ENCODE measurements around the gene ARHGAP27. TPM values are rescaled to one million over a fixed set of nuclear protein-coding genes. Genes with fewer than 3 reads are reported as not detected.

ARHGAP27 gene
- total RNA-seq, 1 experiment from 2014 or later: 104 TPM

DNA sequence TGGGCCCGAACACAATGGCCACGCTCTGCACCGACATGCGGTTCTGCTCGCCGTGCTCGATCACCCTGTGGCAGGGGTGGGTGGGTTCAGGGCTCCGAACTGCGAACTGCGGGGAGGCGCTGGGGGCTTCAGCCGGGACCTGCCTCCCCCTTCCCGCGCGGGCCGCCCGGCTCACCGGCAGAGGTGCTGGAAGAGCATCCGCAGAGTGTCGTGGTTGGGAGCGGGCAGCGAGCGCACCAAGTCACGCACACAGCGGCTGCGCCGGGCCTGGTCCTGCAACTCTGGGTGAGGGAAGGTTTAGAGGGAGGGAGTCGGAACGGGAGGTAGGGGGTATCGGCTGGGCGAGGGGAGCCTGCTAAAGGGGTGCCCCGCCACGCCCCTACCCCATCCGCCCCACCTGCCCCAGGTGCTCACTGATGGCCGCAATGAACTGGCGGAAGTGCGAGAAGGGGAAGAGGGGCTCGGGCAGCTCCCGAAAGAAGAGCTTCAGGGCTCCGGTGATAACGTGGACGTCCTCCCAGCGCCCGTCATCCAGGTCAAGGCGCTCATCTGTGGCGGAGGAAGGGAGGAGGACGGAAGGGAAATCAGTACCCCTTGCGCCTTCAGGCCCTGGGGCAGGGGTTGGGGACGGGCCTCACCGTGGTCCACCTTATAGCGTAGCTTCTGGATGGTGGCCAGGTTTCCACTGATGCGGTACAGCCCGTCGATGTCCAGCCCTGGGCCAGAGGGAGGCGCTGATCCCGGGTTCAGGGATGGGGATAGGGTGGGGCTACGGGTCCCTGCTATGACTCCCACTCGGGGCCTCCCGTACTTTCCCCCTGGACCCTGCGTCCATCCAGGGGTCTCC, 36.9 kb downstream of the ARHGAP27 start:
- CTCF ChIA-PET: interaction anchor here (0.6 to 4.7 kb wide), 4 partner anchors 29 to 207 kb away, joined by 3 to 44 read pairs (median 4); no protein-coding TSS in a partner anchor
- peaks cover 71% of the 10 kb centered on the region for H3K36me3 Mint-ChIP-seq (ENCODE audit: insufficient read depth, unreplicated experiment)

DNA sequence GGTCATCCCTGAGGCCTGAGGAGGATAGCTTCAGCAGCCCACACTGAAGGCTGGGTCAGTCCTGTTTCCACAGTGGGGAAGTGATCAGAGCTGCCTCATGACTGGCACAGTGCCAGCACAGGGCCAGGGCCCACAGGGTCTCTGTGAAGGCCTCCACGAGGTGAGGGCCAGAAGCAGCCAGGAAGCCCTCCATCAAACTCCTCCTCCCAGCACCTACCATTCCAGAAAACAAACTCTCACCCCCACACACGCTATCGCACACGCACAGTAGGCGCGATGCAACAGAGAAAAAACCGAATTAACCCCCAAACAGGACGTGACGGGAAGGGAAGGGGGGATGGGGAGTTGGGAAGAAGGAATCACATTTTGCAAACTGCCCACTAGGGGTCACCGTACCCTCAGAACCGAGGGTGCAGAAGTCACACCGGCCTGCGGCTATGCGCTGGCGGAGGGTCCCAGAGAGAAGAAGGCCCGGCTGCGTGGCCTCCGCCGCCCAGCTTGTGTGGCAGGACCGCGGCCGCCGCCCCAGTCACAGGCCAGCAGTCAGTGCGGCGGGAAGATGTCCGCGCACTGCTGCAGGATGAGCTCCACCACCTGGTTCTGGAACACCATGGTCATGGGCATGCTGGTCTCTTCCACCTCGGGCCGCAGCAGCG, 37.6 kb downstream of the ARHGAP27 start:
- CTCF ChIA-PET: interaction anchor here (0.6 to 4.7 kb wide), 4 partner anchors 30 to 207 kb away, joined by 3 to 44 read pairs (median 4); no protein-coding TSS in a partner anchor
- no peaks in the 10 kb centered on the region for H3K9me3 Mint-ChIP-seq (ENCODE audit: low read depth, unreplicated experiment)
- H3K4me3 Mint-ChIP-seq (ENCODE audit: low read depth, unreplicated experiment): no peak overlapping the region
- peaks cover 6% of the 10 kb centered on the region for H3K4me1 Mint-ChIP-seq (ENCODE audit: low read depth, unreplicated experiment)
- no TSS peak for BruUV-seq (replicated peaks)
- no peaks in the 10 kb centered on the region for H3K27me3 Mint-ChIP-seq (ENCODE audit: unreplicated experiment)
- peaks cover 63% of the 10 kb centered on the region for H3K36me3 Mint-ChIP-seq (ENCODE audit: insufficient read depth, unreplicated experiment)
- intact Hi-C loops (cut with micrococcal nuclease; ENCODE audit: unreplicated experiment): no loop called here
- TF ChIP-seq, protein P1, sequence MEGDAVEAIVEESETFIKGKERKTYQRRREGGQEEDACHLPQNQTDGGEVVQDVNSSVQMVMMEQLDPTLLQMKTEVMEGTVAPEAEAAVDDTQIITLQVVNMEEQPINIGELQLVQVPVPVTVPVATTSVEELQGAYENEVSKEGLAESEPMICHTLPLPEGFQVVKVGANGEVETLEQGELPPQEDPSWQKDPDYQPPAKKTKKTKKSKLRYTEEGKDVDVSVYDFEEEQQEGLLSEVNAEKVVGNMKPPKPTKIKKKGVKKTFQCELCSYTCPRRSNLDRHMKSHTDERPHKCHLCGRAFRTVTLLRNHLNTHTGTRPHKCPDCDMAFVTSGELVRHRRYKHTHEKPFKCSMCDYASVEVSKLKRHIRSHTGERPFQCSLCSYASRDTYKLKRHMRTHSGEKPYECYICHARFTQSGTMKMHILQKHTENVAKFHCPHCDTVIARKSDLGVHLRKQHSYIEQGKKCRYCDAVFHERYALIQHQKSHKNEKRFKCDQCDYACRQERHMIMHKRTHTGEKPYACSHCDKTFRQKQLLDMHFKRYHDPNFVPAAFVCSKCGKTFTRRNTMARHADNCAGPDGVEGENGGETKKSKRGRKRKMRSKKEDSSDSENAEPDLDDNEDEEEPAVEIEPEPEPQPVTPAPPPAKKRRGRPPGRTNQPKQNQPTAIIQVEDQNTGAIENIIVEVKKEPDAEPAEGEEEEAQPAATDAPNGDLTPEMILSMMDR (IDR thresholded peaks at IDR 0.05; ENCODE audit: unreplicated experiment): peak; percentile 94
- H3K27ac Mint-ChIP-seq (ENCODE audit: unreplicated experiment): peak overlapping the region; percentile 37
- peak; percentile 73 for DNase-seq

More for the DNA sequence above, 36.9 kb downstream of the ARHGAP27 start:
- TF ChIP-seq, protein P1 (IDR thresholded peaks at IDR 0.05; ENCODE audit: unreplicated experiment): no peak
- DNase-seq: no peak
- no peak overlapping the region for H3K27ac Mint-ChIP-seq (ENCODE audit: unreplicated experiment)
- no peaks in the 10 kb centered on the region for H3K9me3 Mint-ChIP-seq (ENCODE audit: low read depth, unreplicated experiment)
- no TSS peak for BruUV-seq (replicated peaks)
- H3K27me3 Mint-ChIP-seq (ENCODE audit: unreplicated experiment): no peaks in the 10 kb centered on the region
- H3K4me1 Mint-ChIP-seq (ENCODE audit: low read depth, unreplicated experiment): peaks cover 6% of the 10 kb centered on the region
- intact Hi-C loops (cut with micrococcal nuclease; ENCODE audit: unreplicated experiment): no loop called here
- H3K4me3 Mint-ChIP-seq (ENCODE audit: low read depth, unreplicated experiment): no peak overlapping the region

DNA sequence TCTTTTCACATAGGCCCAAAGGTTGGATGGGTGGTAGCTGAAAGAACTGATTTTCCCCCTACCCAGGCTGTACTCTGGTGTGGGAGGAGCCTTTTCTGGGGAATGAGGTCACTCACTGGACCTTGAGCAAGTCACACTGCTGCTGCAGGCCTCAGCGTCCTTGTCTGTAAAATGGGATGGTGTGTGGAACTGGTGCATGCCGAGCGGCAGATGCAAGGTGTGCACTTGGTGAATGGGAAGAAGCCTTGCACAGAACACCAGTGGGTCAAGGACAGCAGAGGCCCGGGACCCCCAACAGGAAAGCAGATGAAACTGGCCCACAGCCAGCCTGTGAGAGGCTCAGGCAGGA, 38.1 kb downstream of the ARHGAP27 start:
- TF ChIP-seq, protein P1 (IDR thresholded peaks at IDR 0.05; ENCODE audit: unreplicated experiment): no peak

DNA sequence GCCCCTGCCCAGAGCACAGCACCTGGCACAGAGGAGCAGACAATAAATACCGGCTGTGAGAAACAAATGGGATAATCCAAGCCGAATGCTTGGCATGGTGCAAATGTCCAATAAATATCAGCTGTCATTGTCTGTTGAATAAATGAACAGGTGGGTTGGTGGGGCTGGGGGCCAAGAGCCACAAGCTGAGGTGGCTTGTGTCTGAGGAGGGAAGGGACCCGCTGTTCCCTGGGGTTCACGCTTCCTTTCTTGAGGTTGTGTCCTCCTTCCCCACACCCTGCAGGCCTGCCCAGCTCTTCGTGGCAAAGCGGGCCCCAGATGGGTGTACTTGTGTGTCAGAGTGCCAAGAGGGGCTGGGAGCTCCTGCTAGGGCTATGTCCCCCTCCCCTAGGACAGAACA, 38.6 kb downstream of the ARHGAP27 start:
- CTCF ChIA-PET: interaction anchor here (0.5 to 4.7 kb wide), 6 partner anchors 31 to 545 kb away, joined by 3 to 44 read pairs (median 3); partner anchors contain the start of gene ACBD4
- intact Hi-C loops (cut with micrococcal nuclease; ENCODE audit: unreplicated experiment): no loop called here
- TF ChIP-seq, protein P1 (IDR thresholded peaks at IDR 0.05; ENCODE audit: unreplicated experiment): no peak
- no peak overlapping the region for H3K4me3 Mint-ChIP-seq (ENCODE audit: low read depth, unreplicated experiment)
- no peak for DNase-seq
- H3K36me3 Mint-ChIP-seq (ENCODE audit: insufficient read depth, unreplicated experiment): peaks cover 59% of the 10 kb centered on the region
- H3K27me3 Mint-ChIP-seq (ENCODE audit: unreplicated experiment): peaks cover 1% of the 10 kb centered on the region
- H3K9me3 Mint-ChIP-seq (ENCODE audit: low read depth, unreplicated experiment): no peaks in the 10 kb centered on the region
- BruUV-seq (replicated peaks): TSS peak; percentile 36
- H3K4me1 Mint-ChIP-seq (ENCODE audit: low read depth, unreplicated experiment): peaks cover 15% of the 10 kb centered on the region
- no peak overlapping the region for H3K27ac Mint-ChIP-seq (ENCODE audit: unreplicated experiment)

More for the DNA sequence above, 38.1 kb downstream of the ARHGAP27 start:
- intact Hi-C loops (cut with micrococcal nuclease; ENCODE audit: unreplicated experiment): no loop called here
- CTCF ChIA-PET: interaction anchor here (0.6 to 4.7 kb wide), 5 partner anchors 30 to 259 kb away, joined by 3 to 44 read pairs (median 4); partner anchors contain the start of gene ACBD4
- Mint-ChIP-seq H3K27ac (ENCODE audit: unreplicated experiment) (peak overlapping the region; percentile 37), H3K9me3 (ENCODE audit: low read depth, unreplicated experiment) (no peaks in the 10 kb centered on the region), H3K27me3 (ENCODE audit: unreplicated experiment) (no peaks in the 10 kb centered on the region), H3K36me3 (ENCODE audit: insufficient read depth, unreplicated experiment) (peaks cover 63% of the 10 kb centered on the region), H3K4me1 (ENCODE audit: low read depth, unreplicated experiment) (peaks cover 12% of the 10 kb centered on the region), H3K4me3 (ENCODE audit: low read depth, unreplicated experiment) (no peak overlapping the region)
- BruUV-seq (replicated peaks): no TSS peak
- DNase-seq: no peak

Measured in Calu3 (cell line).